IMR-90 (cell line): Measurements from ENCODE around the gene NUDT7.

Experiments used
- CTCF ChIP-seq: conservative IDR thresholded peaks from 2 replicates; pipeline ENCODE4 v1.5.1; 2012; ENCODE audit warnings: mild to moderate bottlenecking, low read depth, low read length, improper control_type of control experiment
- POLR2A ChIP-seq: IDR thresholded peaks from 2 replicates; pipeline ENCODE4 v1.6.1; 2012; ENCODE audit warnings: mild to moderate bottlenecking, low read depth, low read length
- RFX5 ChIP-seq: IDR thresholded peaks from 2 replicates; pipeline ENCODE4 v1.8.0; 2012; ENCODE audit warnings: low read depth, mild to moderate bottlenecking, low read length, moderate library complexity

- no peak for TF ChIP-seq POLR2A
- TF ChIP-seq CTCF: no peak
- TF ChIP-seq RFX5: no peak
Measured at GRCh38 chr16:77759821-77760220, 37.5 kb downstream of the NUDT7 start.
